Measurements from ENCODE around the gene VSIG4. TPM values are rescaled to one million over a fixed set of nuclear protein-coding genes. Genes with fewer than 3 reads are reported as not detected.

VSIG4 gene
- total RNA-seq, 1 donor from 2014 or later = not detected

DNA sequence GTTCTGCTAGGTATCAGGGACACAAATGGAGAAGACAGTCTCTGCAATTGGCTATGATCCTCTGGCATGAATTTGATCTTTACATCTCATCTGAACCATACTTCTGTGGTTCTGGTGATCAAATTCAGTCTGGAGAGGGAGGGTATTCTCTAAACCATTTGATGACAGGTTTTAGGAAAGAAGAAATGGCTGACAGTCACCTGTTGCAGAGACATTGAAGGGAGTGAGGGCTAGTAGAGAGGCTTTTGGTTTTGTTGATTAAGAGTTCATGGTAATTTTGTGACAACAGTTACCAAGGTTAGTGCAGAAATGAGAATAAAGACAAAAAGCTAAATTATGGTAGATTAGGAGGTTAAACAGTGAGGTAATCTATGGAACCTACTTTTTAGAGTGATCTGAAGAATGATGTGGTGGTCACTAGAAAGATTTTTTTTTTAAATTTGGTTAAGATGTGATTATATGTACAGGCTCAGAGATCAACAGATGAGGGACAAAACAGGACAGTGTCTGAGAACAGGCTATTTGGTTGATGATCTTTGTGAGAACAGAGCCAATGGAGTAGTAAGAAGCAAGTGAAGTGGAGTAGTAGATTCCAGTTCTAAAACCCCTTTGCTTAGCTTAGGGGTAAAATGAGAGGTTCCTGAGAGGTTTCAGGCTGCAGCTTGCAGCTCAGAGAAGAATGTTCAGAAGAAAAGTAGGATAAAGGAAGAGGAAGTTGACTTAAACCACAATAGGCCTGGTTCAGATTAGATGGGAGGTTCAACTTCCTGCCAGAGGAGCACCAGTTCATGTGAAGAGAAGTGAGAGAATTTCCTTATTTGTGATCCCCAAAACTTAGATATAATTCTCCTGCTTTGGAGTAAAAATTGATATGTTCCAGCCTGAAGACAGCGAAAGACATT lies 34.7 kb downstream of the VSIG4 start:
- no peaks in the 10 kb centered on the region for H3K79me2 ChIP-seq (ENCODE audit: low read depth)
- no peaks in the 10 kb centered on the region for H4K20me1 ChIP-seq (ENCODE audit: low read depth)
- H3K4me2 ChIP-seq = no peak overlapping the region
- H3K4me1 ChIP-seq = peaks cover 6% of the 10 kb centered on the region
- no peaks in the 10 kb centered on the region for H3K9me3 Mint-ChIP-seq
- no peaks in the 10 kb centered on the region for H3K36me3 Mint-ChIP-seq
- no peaks in the 10 kb centered on the region for H3K27me3 Mint-ChIP-seq (ENCODE audit: insufficient read depth, low read depth)
- H3K27ac Mint-ChIP-seq = no peak overlapping the region
- H3F3A ChIP-seq (ENCODE audit: low read depth) = no peaks in the 10 kb centered on the region
- no peak overlapping the region for H2AFZ ChIP-seq (replicated peaks)
- no peak overlapping the region for H3K9ac ChIP-seq
- H3K4me1 Mint-ChIP-seq = peaks cover 5% of the 10 kb centered on the region
- no peaks in the 10 kb centered on the region for H3K36me3 ChIP-seq
- H3K27me3 ChIP-seq = no peaks in the 10 kb centered on the region
- H3K4me3 Mint-ChIP-seq = no peak overlapping the region
- H3K27ac ChIP-seq = no peak overlapping the region
- TF ChIP-seq EZH2phosphoT487 (IDR thresholded peaks at IDR 0.05) (no peak), EZH2 (IDR thresholded peaks at IDR 0.05) (no peak)
- TF ChIP-seq, protein P1, sequence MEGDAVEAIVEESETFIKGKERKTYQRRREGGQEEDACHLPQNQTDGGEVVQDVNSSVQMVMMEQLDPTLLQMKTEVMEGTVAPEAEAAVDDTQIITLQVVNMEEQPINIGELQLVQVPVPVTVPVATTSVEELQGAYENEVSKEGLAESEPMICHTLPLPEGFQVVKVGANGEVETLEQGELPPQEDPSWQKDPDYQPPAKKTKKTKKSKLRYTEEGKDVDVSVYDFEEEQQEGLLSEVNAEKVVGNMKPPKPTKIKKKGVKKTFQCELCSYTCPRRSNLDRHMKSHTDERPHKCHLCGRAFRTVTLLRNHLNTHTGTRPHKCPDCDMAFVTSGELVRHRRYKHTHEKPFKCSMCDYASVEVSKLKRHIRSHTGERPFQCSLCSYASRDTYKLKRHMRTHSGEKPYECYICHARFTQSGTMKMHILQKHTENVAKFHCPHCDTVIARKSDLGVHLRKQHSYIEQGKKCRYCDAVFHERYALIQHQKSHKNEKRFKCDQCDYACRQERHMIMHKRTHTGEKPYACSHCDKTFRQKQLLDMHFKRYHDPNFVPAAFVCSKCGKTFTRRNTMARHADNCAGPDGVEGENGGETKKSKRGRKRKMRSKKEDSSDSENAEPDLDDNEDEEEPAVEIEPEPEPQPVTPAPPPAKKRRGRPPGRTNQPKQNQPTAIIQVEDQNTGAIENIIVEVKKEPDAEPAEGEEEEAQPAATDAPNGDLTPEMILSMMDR (IDR thresholded peaks at IDR 0.05) = no peak
- no peak for DNase-seq (ENCODE audit: low spot score)
- no peak overlapping the region for H3K4me3 ChIP-seq
- peaks cover under 1% of the 10 kb centered on the region for H3K9me3 ChIP-seq (ENCODE audit: low read depth)

DNA sequence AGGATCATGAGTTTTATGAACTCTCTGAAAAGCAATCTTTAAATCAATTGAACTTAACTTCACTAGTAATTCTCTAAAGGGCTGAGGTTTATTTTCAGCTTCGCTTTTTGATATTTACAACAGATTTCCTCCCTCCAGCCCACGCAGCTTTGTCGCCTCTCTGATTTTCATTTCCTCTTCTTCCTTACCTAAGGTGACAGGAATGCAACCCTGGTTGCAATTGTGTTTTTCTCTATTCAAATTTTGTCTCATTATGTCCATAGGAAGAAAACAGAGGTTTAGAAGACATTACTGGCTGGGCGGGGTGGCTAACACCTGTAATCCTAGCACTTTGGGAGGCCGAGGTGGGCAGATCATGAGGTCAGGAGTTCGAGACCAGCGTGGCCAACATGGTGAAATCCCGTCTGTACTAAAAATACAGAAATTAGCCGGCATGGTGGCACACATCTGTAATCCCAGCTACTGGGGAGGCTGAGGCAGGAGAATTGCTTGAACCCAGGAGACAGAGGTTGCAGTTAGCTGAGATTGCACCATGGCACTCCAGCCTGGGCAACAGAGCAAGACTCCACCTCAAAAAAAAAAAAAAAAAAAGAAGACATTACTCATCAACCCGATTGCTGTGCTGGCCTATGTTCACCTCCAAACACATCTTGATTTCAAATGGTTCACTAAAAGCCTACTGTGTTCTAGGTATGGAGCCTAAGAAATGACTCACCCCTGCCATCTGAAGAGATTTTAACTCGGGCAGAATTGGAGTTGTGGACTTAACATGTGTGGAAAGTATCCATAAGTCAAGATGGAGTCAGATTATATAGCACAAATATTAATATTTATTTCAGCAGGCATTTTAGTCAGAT lies 36.8 kb downstream of the VSIG4 start:
- Histone ChIP-seq H3K36me3 (no peaks in the 10 kb centered on the region), H3K4me2 (no peak overlapping the region), H3K79me2 (ENCODE audit: low read depth) (no peaks in the 10 kb centered on the region), H4K20me1 (ENCODE audit: low read depth) (no peaks in the 10 kb centered on the region), H3K27me3 (no peaks in the 10 kb centered on the region), H3F3A (ENCODE audit: low read depth) (no peaks in the 10 kb centered on the region), H3K9ac (no peak overlapping the region), H3K27ac (no peak overlapping the region), H2AFZ (replicated peaks) (no peak overlapping the region), H3K9me3 (ENCODE audit: low read depth) (no peaks in the 10 kb centered on the region), H3K4me3 (no peak overlapping the region), H3K4me1 (peaks cover 6% of the 10 kb centered on the region)
- H3K4me3 Mint-ChIP-seq = no peak overlapping the region
- H3K4me1 Mint-ChIP-seq = peaks cover 5% of the 10 kb centered on the region
- TF ChIP-seq EZH2phosphoT487 (IDR thresholded peaks at IDR 0.05) (no peak), EZH2 (IDR thresholded peaks at IDR 0.05) (no peak)
- TF ChIP-seq, protein P1 (IDR thresholded peaks at IDR 0.05) = no peak
- no peaks in the 10 kb centered on the region for H3K36me3 Mint-ChIP-seq
- no peaks in the 10 kb centered on the region for H3K9me3 Mint-ChIP-seq
- H3K27ac Mint-ChIP-seq = no peak overlapping the region
- DNase-seq (ENCODE audit: low spot score) = no peak
- peaks cover 2% of the 10 kb centered on the region for H3K27me3 Mint-ChIP-seq (ENCODE audit: insufficient read depth, low read depth)

DNA sequence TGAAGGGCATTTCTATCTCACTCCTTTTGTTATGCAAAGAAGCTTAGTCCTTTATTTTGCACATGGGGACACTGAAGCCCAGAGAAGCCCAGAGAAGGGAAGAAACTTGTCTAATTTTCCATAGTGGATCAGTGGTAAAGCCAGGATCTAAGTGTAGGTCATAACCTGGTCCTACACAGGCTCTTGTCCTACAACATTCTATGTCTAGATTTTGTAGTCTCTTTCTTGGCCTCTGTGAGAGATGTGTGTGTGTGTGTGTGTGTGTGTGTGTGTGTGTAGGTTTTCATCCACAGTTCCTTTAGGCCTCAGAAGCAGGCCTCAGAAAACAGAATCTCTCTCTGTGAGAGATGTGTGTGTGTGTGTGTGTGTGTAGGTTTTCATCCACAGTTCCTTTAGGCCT lies 38.3 kb downstream of the VSIG4 start:
- no peak for DNase-seq (ENCODE audit: low spot score)
- no peak overlapping the region for H3K27ac ChIP-seq
- H3K79me2 ChIP-seq (ENCODE audit: low read depth) = no peaks in the 10 kb centered on the region
- no peaks in the 10 kb centered on the region for H3K9me3 Mint-ChIP-seq
- H3K36me3 ChIP-seq = no peaks in the 10 kb centered on the region
- no peak overlapping the region for H3K27ac Mint-ChIP-seq
- H3F3A ChIP-seq (ENCODE audit: low read depth) = no peaks in the 10 kb centered on the region
- H3K36me3 Mint-ChIP-seq = no peaks in the 10 kb centered on the region
- no peak overlapping the region for H2AFZ ChIP-seq (replicated peaks)
- no peak overlapping the region for H3K4me3 ChIP-seq
- no peaks in the 10 kb centered on the region for H3K9me3 ChIP-seq (ENCODE audit: low read depth)
- no peaks in the 10 kb centered on the region for H3K27me3 ChIP-seq
- peaks cover 2% of the 10 kb centered on the region for H3K27me3 Mint-ChIP-seq (ENCODE audit: insufficient read depth, low read depth)
- no peaks in the 10 kb centered on the region for H4K20me1 ChIP-seq (ENCODE audit: low read depth)
- no peak overlapping the region for H3K9ac ChIP-seq
- H3K4me2 ChIP-seq = no peak overlapping the region
- peaks cover 6% of the 10 kb centered on the region for H3K4me1 ChIP-seq
- H3K4me3 Mint-ChIP-seq = no peak overlapping the region
- TF ChIP-seq EZH2phosphoT487 (IDR thresholded peaks at IDR 0.05) (no peak), EZH2 (IDR thresholded peaks at IDR 0.05) (no peak)
- TF ChIP-seq, protein P1 (IDR thresholded peaks at IDR 0.05) = no peak
- H3K4me1 Mint-ChIP-seq = peaks cover 5% of the 10 kb centered on the region
